ENCODE measurements around the gene OR6C70.

- TF ChIP-seq POLR2A (IDR thresholded peaks at IDR 0.05; ENCODE audit: low read depth, low read length) (no peak), SPI1 (IDR thresholded peaks at IDR 0.05; ENCODE audit: low read depth, low read length) (no peak), POLR2AphosphoS5 (IDR thresholded peaks at IDR 0.05; ENCODE audit: low read depth, low read length) (no peak), TAF1 (IDR thresholded peaks at IDR 0.05; ENCODE audit: low read depth, low read length) (no peak)
These were observed 45.8 kb upstream of the OR6C70 start for GRCh38 chr12:55515696-55516095.
